Ovary (tissue), 9 donors: ENCODE measurements around the gene IL22. TPM values are rescaled to one million over a fixed set of nuclear protein-coding genes. Genes with fewer than 3 reads are reported as not detected.

Experiments
- DNase-seq, 5 donors: peaks; one replicate each; pipeline ENCODE4 v3.0.0-alpha.2; 2019 to 2020
- H3K27ac ChIP-seq, 2 donors: fragments of 200-600 bp; one replicate each; pipeline versions ENCODE4 v1.5.1 to v1.8.0; 2019 to 2022
- H3K27me3 ChIP-seq: fragments of 200-600 bp; one replicate; pipeline ENCODE4 v1.8.0; 2022
- H3K36me3 ChIP-seq: fragments of 200-600 bp; sonication (generic); one replicate; pipeline ENCODE4 v1.5.1; 2019
- H3K4me1 ChIP-seq: one replicate; pipeline ENCODE4 v1.8.1; 2013; ENCODE audit warnings: mild to moderate bottlenecking, moderate library complexity; ENCODE audit not compliant: insufficient read depth
- H3K4me3 ChIP-seq: fragments of 200-600 bp; sonication (generic); one replicate; pipeline ENCODE4 v1.5.1; 2017
- H3K9me3 ChIP-seq, 2 donors: fragments of 200-600 bp in 1 of 2; sonication (generic) in 1 of 2; one replicate each; pipeline versions ENCODE4 v1.5.1 to v1.8.1; 2013 to 2019; ENCODE audit warnings: mild to moderate bottlenecking in 1 of 2, moderate library complexity in 1 of 2
- CTCF ChIP-seq, 3 donors: fragments of 450-650 bp in 2 of 3; fragments of 200-600 bp in 1 of 3; IDR thresholded peaks; one replicate each; pipeline versions ENCODE4 v1.5.1 to v1.8.0; 2016 to 2022; ENCODE audit warnings: antibody characterized with exemption in 3 of 3, mild to moderate bottlenecking in 1 of 3
- EP300 ChIP-seq: sonication (generic); formaldehyde crosslinking; IDR thresholded peaks from one replicate; pipeline ENCODE4 v1.6.1; 2017; ENCODE audit warnings: antibody characterized with exemption
- POLR2A ChIP-seq: fragments of 450-650 bp; IDR thresholded peaks from one replicate; pipeline ENCODE4 v1.6.1; 2017; ENCODE audit warnings: antibody characterized with exemption, mild to moderate bottlenecking, moderate library complexity
- WGBS, 3 donors: extraction: QIAGEN DNeasy Blood & Tissue Kit in 1 of 3; methylation state at CpG; one replicate each; pipeline versions ENCODE4 v1.1.5 to v1.1.7; 2013 to 2017; 5-methylcytosine and 5-hydroxymethylcytosine counted together
- intact Hi-C, 4 donors: fragments of 100-400 bp; cut with DNase I; formaldehyde crosslinking; loops; one replicate each; pipeline versions ENCODE4 v1.11.0 to v1.15.1; 2022 to 2023
- polyA plus RNA-seq, 2 donors: library from polyadenylated mRNA; stranded (reverse); fragments of 200-250 nt in 1 of 2; fragments of 350-450 nt in 1 of 2; fragmentation: Illumina TruSeq in 1 of 2; extraction: RNeasy Lipid Tissue Mini Kit (QIAGEN cat#74804) in 1 of 2; gene quantifications; one replicate each; pipeline ENCODE4 v1.2.3, GENCODE V29; 2013 to 2014
- total RNA-seq, 7 donors: library from RNA; depleted of rRNA in 2 of 7; stranded (reverse); fragments of >200 nt in 2 of 7; fragmentation: NEBNext Ultra II Directional in 3 of 7; extraction: Animal tissue kit (Norgen Biotek cat#: 25700) in 3 of 7; gene quantifications; one replicate each; pipeline versions ENCODE4 v1.1.0 to v1.2.4, GENCODE V29; 2016 to 2023
- donor health status: DM: no; HTN: no; CAD: no; lungs with moderate emphysema.
- donor health status: DM: no; HTN: no; CAD: no.
- donor health status: Bipolar disorder and iron deficiency.
- donor health status: DM: yes; HTN: yes; CAD: no.
- donor health status: DM: no; HTN: no; CAD: no.
- donor health status: DM: yes; HTN: yes; CAD: no.

IL22 gene
- total and polyA plus RNA-seq, 9 donors, result not detected

- no peak for TF ChIP-seq POLR2A
- TF ChIP-seq CTCF (IDR thresholded peaks at IDR 0.05), result no peak
- TF ChIP-seq EP300, result no peak
- H3K27ac ChIP-seq, result no peak overlapping the region
Measured at GRCh38 chr12:68242777-68243176, 10.6 kb downstream of the IL22 start.

GRCh38 chr12:68240975-68241374 is 12.4 kb downstream of the IL22 start:
- peak; percentile 25 to 52 (median 36) for DNase-seq
- 2 to 4% (median 3%) methylated on average over 1 of the region's 1 CpG for WGBS, 3 donors
- Histone ChIP-seq H3K4me1 (peaks cover 1% of the 10 kb centered on the region), H3K27me3 (no peaks in the 10 kb centered on the region), H3K4me3 (no peak overlapping the region), H3K9me3 (no peaks in the 10 kb centered on the region), H3K36me3 (no peaks in the 10 kb centered on the region), H3K27ac (peak overlapping the region in 1 of 2 donors; percentile 56)
- TF ChIP-seq CTCF (IDR thresholded peaks at IDR 0.05) (no peak), EP300 (no peak), POLR2A (no peak)
- intact Hi-C loops, result no loop called here

More at GRCh38 chr12:68242777-68243176, 10.6 kb downstream of the IL22 start:
- no peaks in the 10 kb centered on the region for H3K27me3 ChIP-seq
- intact Hi-C loops, result no loop called here
- H3K9me3 ChIP-seq, result no peaks in the 10 kb centered on the region
- H3K36me3 ChIP-seq, result no peaks in the 10 kb centered on the region
- peaks cover 9% of the 10 kb centered on the region for H3K4me1 ChIP-seq
- no peak for DNase-seq
- no peak overlapping the region for H3K4me3 ChIP-seq

DNA sequence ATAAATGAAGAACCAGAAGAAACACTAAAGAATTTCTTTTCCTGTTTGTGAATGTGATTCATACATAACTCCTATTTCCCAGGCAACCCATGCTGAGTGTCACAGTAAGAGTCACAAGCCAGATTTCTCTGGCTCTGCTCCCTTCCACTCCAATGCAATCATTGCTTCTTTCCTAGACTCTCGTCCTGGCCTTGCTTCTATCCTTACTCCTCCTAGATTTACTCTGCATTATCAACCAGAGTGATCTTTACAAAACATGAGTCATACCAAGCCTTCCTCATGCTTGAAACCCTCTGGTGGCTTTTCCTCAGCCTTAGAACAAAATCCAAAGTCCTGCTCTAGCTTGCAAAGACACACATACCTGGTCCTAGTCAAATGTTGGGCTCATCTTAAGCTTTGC is 13.3 kb downstream of the IL22 start:
- peak overlapping the region in 1 of 2 donors; percentile 56 for H3K27ac ChIP-seq
- whole genome bisulfite sequencing, 3 donors, result 53 to 80% (median 73%) methylated on average over 1 of the region's 1 CpG

DNA sequence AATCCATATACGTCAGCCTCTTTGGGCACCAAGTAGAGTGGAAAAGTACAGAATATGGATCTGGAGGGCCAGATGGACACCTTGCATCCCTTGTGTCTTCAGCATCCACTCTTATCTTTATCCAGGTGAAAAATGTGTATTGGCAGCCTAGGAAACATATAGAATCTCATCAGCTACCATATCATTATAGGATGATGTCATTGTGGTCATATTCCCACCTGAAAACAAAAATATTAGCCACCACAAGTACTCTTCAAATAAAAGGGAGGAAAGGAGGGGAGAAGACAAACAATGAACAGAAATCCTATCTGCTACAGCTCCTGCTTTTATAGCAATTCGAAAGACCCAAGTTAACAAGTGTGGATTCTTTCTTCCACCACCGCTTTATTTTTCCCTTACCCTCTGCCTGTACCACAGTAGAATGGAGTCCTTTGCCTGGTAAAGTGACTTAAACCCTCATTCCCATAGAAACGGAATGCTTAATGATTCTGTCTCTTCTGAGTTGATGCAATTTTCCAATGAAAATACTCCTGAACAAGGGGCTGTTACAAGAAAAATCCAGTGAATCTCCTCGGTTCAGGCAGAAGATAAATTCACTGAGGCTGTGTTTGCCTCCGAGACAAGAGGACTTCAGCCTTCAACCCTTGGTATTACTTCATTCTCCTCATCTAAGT is 14.0 kb downstream of the IL22 start:
- no peak for TF ChIP-seq POLR2A
- TF ChIP-seq EP300, result no peak
- TF ChIP-seq CTCF (IDR thresholded peaks at IDR 0.05), result no peak
- Histone ChIP-seq H3K27me3 (no peaks in the 10 kb centered on the region), H3K36me3 (no peaks in the 10 kb centered on the region), H3K27ac (no peak overlapping the region), H3K9me3 (no peaks in the 10 kb centered on the region), H3K4me3 (no peak overlapping the region), H3K4me1 (peaks cover 1% of the 10 kb centered on the region)
- no peak for DNase-seq
- 89 to 93% (median 93%) methylated on average over 6 of the region's 6 CpGs for WGBS, 3 donors
- intact Hi-C loops, result loop anchor here in 1 of 4 donors (5.0 kb wide), 1 partner anchor 78 kb away; no protein-coding TSS in a partner anchor

More for the DNA sequence above, 13.3 kb downstream of the IL22 start:
- no peak for DNase-seq
- no peak for TF ChIP-seq POLR2A
- no peak for TF ChIP-seq EP300
- no peak for TF ChIP-seq CTCF (IDR thresholded peaks at IDR 0.05)
- Histone ChIP-seq H3K27me3 (no peaks in the 10 kb centered on the region), H3K4me3 (no peak overlapping the region), H3K9me3 (no peaks in the 10 kb centered on the region), H3K4me1 (peaks cover 1% of the 10 kb centered on the region), H3K36me3 (no peaks in the 10 kb centered on the region)
- intact Hi-C loops, result no loop called here
